Activated T-helper 1 cell treated with anti-CD3 and anti-CD28 coated beads, Interleukin-12 subunit alpha, Interleukin-12 subunit beta, Interleukin-2, Interleukin-4 antibody, amounts not matched to agents 30 ng/mL and 10 ng/mL and 1 ng/mL, durations not matched to agents 14 hours and 24 hours and 36 hours (primary cell): ENCODE data around the gene CAMK2B. TPM values are rescaled to one million over a fixed set of nuclear protein-coding genes. Genes with fewer than 3 reads are reported as not detected.

Experiments used
- DNase-seq: peaks from one replicate; pipeline ENCODE4 v3.0.0; 2021; ENCODE audit warnings: low spot score
- H3K27ac Mint-ChIP-seq: one replicate; pipeline ENCODE4 v1.8.0; 2021; ENCODE audit warnings: mild to moderate bottlenecking, mixed read lengths
- H3K27me3 Mint-ChIP-seq: one replicate; pipeline ENCODE4 v1.8.0; 2022; ENCODE audit warnings: mild to moderate bottlenecking, moderate library complexity, mixed read lengths; ENCODE audit not compliant: insufficient read depth
- H3K36me3 Mint-ChIP-seq: one replicate; pipeline ENCODE4 v1.8.0; 2021; ENCODE audit warnings: low read depth, mixed read lengths
- H3K4me1 Mint-ChIP-seq: one replicate; pipeline ENCODE4 v1.8.0; 2021; ENCODE audit warnings: low read depth, mixed read lengths
- H3K4me3 Mint-ChIP-seq: one replicate; pipeline ENCODE4 v1.8.0; 2021; ENCODE audit warnings: mild to moderate bottlenecking, moderate library complexity, mixed read lengths
- H3K9me3 Mint-ChIP-seq: one replicate; pipeline ENCODE4 v1.8.0; 2021; ENCODE audit warnings: mixed read lengths
- intact Hi-C: fragments of 100-400 bp; cut with micrococcal nuclease; formaldehyde crosslinking; loops from one replicate; pipeline ENCODE4 v1.15.1; 2024
- total RNA-seq: library from RNA; stranded (reverse); gene quantifications from 2 replicates; pipeline ENCODE4 v1.2.3, GENCODE V29; 2022

Gene CAMK2B
- total RNA-seq, 1 donor from 2014 or later = 0.47 TPM

DNA sequence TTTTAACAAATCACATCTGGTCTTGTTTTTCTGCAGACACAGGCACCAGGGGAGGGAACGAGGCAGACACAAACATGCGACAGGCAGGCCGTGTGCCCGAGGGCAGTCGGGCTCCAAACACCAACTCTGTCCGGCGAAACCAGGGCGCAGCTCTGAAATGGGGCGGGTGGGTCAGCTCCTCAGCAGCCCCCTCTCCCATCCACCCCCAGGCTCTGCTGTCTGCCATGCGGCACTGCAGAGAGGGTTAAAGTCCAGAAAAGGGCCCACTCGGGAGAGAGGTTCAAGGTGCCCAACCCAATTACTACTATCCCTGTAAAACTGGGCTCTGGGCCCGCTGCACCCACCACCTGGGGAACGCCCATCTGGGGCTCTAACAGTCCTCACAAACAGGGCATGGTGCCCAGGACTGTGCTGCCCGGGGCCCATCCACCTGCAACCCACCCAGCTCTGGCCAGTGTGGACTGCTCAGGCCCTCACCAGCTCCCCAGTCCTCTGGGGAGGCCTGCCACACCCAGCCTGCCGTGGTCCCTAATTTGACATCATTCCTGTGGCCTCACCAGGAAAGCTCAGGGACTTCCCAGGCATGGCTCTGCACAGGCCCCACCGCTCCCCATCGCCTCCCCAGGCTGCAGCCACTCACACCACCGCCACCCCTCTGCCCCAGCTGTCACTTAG, 105.9 kb downstream of the CAMK2B start:
- Mint-ChIP-seq H3K4me3 (no peak overlapping the region), H3K9me3 (no peaks in the 10 kb centered on the region), H3K27ac (no peak overlapping the region), H3K4me1 (no peaks in the 10 kb centered on the region), H3K27me3 (peaks cover 2% of the 10 kb centered on the region), H3K36me3 (peaks cover under 1% of the 10 kb centered on the region)
- intact Hi-C loops = no loop called here
- no peak for DNase-seq

DNA sequence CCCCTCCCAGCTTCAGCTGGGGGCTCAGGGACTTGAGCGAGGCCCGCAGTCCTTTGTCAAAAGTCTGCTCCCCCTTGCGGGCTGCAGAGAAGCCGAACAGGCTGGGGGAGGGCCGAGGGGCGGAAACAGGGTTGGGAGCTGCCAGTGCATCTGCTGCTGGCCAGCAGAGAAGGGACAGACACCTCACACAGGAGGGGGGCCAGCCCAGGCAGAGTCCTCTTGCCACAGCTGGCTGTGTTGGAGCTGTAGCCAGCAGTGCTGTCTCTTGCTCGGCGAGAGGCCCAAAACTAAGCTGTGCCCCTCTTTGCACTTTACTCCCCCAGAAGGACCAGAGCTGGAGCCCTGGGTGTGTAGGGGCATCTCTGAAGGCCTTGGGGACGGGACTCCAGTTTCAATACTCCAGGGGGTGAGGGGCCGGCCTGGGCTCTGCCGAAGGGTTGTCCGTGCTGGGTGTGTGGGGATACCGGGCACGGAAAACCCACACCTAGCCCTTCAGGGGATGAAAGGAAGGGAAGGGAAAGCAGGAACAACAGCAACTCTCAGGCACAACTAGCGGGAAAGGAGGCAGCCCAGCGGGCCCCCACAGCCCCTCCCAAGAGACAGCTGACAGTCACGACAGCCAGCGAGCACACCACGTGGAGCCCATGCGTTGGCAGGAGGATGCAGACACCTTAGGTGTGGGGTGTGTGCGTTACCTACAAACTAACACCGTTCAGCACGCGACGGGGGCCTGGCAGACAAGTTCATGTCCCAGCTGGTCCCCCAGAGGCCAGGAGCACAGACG, 106.8 kb downstream of the CAMK2B start:
- Mint-ChIP-seq H3K27ac (no peak overlapping the region), H3K4me3 (no peak overlapping the region), H3K36me3 (peaks cover 6% of the 10 kb centered on the region), H3K4me1 (no peaks in the 10 kb centered on the region), H3K27me3 (peaks cover 2% of the 10 kb centered on the region), H3K9me3 (no peaks in the 10 kb centered on the region)
- intact Hi-C loops = no loop called here
- DNase-seq = no peak

DNA sequence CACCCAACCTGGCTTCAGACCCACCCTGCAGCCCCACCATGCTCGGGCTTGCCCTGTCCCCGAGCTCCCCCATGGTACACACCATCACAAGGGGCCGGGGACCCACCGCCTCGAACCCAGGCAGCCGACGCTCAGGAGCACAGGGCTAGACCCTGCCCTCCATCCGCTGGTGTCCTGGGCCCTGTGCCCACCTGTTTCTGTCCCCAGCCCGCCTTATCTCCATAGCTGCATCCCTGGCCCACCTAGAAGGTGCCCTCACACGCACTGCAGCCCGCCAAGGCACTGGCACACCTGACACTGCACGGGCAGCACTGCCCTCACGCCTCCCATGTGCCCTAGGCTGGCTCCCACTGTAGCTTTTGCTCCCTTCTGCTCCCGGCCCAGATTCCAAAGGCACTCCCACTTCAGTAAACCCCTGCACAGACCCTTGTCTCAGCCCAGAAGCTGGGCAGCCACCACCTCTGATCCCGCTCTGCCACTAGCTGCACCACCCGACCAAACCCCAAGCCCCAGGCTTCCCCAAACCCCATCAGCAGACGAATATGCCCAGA, 107.5 kb downstream of the CAMK2B start:
- DNase-seq = no peak
- peaks cover 6% of the 10 kb centered on the region for H3K36me3 Mint-ChIP-seq
- no peaks in the 10 kb centered on the region for H3K9me3 Mint-ChIP-seq
- intact Hi-C loops = no loop called here
- no peak overlapping the region for H3K27ac Mint-ChIP-seq
- no peak overlapping the region for H3K4me3 Mint-ChIP-seq
- H3K4me1 Mint-ChIP-seq = no peaks in the 10 kb centered on the region
- peaks cover 2% of the 10 kb centered on the region for H3K27me3 Mint-ChIP-seq

DNA sequence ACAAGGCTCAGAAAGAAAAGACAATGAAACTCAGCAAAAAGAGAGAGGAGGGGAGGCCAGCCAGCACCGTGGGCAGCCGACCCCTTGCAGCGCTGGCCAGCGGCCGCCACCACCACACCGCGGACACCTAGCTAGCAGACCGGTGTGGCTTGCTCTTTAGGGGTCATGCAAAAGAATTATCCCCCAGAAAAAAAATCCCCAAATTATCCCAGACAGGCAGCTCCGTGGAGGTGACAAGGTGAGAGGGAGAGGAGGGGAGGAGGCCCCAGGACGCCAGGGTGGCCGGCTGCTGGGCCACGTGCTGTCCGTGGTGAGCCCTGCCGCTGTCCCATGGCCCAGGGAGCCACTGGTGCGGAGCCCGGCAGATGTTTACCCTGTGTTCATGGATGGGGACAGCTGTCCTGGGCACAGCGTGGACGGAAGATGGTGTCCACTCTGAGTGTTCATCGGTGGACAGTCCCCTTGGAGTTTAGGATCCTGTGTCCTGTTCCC, 108.1 kb downstream of the CAMK2B start:
- DNase-seq = no peak
- intact Hi-C loops = no loop called here
- peaks cover 2% of the 10 kb centered on the region for H3K27me3 Mint-ChIP-seq
- H3K4me3 Mint-ChIP-seq = no peak overlapping the region
- no peak overlapping the region for H3K27ac Mint-ChIP-seq
- peaks cover 12% of the 10 kb centered on the region for H3K36me3 Mint-ChIP-seq
- no peaks in the 10 kb centered on the region for H3K9me3 Mint-ChIP-seq
- H3K4me1 Mint-ChIP-seq = no peaks in the 10 kb centered on the region

DNA sequence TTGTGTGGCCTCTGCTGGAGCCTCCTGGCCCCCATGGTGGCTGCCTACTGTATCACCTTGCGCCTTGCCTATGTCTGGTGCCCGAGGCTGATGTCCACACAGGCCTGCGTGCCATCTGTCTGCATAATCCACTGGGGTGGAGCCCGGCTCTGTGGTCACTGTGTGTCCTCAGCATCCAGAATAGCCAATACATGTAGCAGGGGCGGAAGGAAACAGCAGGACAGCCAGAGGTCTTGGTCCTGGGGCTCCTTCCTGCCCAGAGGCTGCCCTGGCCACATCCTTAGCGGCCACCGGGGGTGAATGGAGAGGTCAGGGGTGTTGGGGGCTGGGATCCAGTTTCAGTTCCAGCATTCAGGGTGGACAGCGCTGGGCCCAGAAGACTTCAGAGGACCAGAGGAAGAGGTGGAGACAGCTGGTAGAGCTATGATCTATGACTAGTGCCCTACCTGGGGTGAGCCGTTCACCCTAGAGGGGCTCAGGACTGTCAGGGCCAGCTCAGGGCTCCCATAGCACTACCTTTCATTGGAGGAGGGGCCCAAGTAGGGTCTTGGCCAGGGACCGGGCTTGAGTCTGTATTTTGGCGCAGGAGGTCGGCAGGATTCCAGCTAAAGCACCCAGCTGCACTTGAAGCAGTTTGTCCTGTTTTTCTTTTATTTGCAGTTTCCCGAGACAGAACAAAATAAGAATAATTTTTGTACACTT, 108.7 kb downstream of the CAMK2B start:
- no peak overlapping the region for H3K27ac Mint-ChIP-seq

DNA sequence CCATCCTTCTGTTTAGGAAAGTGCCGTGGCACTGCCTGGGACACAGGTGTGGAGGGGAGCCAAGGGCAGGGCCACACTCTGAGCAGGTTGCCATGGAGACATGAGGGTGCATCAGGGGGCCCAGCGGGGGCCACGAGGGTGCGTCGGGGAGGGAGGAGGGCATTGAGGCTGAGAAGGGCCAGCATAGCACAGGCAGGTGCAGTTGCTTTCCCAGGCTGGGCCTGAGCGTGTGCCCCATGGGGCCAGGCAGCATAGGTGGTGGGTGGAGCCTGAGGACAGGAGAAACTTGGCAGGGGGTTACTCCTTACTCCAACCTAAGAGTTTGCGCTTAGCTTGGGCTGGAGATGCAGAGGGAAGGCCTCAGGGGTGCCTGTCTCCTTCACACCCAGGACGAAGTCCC, 109.4 kb downstream of the CAMK2B start:
- no peak for DNase-seq
- Mint-ChIP-seq H3K9me3 (no peaks in the 10 kb centered on the region), H3K4me3 (no peak overlapping the region), H3K27ac (no peak overlapping the region), H3K36me3 (peaks cover 20% of the 10 kb centered on the region), H3K27me3 (no peaks in the 10 kb centered on the region), H3K4me1 (no peaks in the 10 kb centered on the region)
- intact Hi-C loops = no loop called here

More for the DNA sequence above, 108.7 kb downstream of the CAMK2B start:
- no peak overlapping the region for H3K4me3 Mint-ChIP-seq
- peaks cover 16% of the 10 kb centered on the region for H3K36me3 Mint-ChIP-seq
- intact Hi-C loops = no loop called here
- DNase-seq = no peak
- no peaks in the 10 kb centered on the region for H3K4me1 Mint-ChIP-seq
- H3K9me3 Mint-ChIP-seq = no peaks in the 10 kb centered on the region
- H3K27me3 Mint-ChIP-seq = no peaks in the 10 kb centered on the region

DNA sequence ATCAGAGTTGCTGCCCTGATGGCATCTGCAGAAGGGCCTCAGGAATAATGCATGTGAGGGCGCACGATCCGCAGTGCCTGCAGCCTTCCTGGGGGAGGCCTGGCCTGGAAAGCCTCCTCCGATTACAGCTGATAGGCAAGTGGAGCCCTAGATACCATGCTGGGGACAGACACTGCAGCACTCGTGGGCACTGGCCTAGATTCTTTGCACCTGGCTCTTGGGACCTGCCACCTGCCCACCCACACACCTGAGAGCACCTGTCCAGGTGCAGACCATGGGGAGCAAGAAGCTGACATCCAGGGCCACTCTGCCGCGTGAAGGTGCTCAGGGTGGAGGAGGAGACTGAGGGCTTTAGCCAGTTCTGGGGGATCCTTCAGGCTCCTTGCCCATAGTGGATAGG, 109.9 kb downstream of the CAMK2B start:
- Mint-ChIP-seq H3K9me3 (no peaks in the 10 kb centered on the region), H3K27me3 (no peaks in the 10 kb centered on the region), H3K4me3 (no peak overlapping the region), H3K4me1 (no peaks in the 10 kb centered on the region), H3K27ac (no peak overlapping the region), H3K36me3 (peaks cover 23% of the 10 kb centered on the region)
- no peak for DNase-seq
- intact Hi-C loops = no loop called here

DNA sequence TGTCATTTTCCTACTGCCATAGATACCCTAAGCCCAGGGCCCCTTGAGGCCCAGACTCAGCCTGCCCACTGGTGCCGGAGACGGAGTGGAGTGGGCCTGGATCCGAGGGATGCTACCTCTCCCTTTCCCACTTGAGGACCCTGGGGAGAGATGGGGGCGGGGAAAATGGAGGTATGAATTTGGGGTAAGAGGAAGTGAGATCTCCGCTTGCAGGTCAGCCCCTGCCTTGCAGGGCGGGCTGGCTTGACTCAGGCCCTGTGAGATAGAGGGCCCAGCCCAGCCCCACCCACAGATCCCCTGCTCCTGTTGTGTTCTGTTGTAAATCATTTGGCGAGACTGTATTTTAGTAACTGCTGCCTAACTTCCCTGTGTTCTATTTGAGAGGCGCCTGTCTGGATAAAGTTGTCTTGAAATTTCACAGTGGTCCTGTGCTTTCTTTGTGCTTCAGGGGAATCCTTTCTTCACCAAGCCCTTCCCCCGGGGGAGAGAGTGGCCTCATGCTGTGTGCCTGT, 111.5 kb downstream of the CAMK2B start:
- Mint-ChIP-seq H3K27ac (no peak overlapping the region), H3K4me1 (no peaks in the 10 kb centered on the region), H3K36me3 (peaks cover 33% of the 10 kb centered on the region), H3K4me3 (no peak overlapping the region), H3K27me3 (no peaks in the 10 kb centered on the region), H3K9me3 (no peaks in the 10 kb centered on the region)
- intact Hi-C loops = no loop called here
- no peak for DNase-seq

DNA sequence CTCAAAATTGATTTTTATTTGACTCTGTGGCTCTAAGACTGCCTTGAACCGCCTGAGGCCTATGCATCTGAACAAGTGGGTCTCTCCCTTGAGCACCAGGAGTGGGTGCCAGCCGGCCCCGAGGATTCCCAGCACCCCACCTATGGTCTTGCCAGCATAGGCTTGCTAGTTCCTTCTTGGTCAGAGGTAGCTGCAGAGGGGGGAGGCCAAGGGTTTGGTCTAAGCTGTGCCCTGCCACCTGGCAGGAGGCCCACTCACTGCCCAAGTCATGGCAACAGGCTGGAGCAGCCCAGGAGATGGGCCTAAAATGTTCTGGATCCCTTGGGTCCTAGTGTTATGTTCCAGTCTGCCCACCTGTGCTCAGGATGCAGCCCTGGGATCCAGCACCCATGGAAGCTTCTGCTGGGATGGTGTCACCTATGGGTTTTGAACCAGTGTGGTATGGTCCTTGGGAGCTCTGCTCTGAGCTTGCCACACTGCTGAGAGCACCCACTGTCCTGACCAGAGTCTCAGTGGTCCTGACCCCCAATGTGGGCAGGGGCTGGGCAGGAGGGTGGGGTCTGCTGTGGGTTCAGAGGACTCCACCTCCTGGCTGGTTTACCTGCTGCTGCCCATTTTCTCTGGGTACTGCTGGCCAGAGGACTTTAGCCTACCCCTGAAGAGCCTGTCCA, 112.1 kb downstream of the CAMK2B start:
- Mint-ChIP-seq H3K36me3 (peaks cover 39% of the 10 kb centered on the region), H3K27ac (no peak overlapping the region), H3K9me3 (no peaks in the 10 kb centered on the region), H3K27me3 (no peaks in the 10 kb centered on the region), H3K4me1 (no peaks in the 10 kb centered on the region), H3K4me3 (no peak overlapping the region)
- no peak for DNase-seq
- intact Hi-C loops = no loop called here

DNA sequence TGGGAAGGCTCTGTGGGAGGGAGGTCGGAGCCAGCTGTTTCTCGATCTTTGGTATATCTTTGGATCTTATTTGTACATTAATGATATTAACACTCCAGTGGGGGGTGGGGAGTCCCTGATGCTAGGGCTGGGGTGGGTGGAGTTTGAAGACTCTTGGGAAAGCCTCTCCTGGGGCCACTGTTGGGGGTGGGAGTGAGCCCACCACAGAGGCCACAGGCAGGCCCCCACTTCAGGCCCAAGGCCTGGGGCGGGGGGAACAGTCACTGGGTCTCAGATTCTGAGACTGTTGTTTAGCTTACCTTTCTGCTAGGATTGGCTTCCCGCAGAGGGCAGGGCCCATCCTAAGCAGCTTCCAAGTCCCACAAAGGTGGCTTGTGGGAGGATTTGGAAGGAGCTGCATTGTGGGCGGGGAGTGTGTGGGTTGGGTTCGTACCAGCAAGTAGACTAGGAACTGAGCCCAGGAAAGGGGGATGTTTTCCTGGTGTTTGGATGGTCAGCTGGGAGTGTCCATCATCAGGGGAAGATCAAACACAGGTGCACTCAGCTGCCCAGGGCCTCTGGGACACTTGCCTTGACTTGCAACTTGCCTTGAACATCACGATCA, 112.7 kb downstream of the CAMK2B start:
- no peaks in the 10 kb centered on the region for H3K4me1 Mint-ChIP-seq
- peaks cover 40% of the 10 kb centered on the region for H3K36me3 Mint-ChIP-seq
- intact Hi-C loops = no loop called here
- no peaks in the 10 kb centered on the region for H3K27me3 Mint-ChIP-seq
- no peaks in the 10 kb centered on the region for H3K9me3 Mint-ChIP-seq
- H3K4me3 Mint-ChIP-seq = no peak overlapping the region
- no peak for DNase-seq
- no peak overlapping the region for H3K27ac Mint-ChIP-seq

DNA sequence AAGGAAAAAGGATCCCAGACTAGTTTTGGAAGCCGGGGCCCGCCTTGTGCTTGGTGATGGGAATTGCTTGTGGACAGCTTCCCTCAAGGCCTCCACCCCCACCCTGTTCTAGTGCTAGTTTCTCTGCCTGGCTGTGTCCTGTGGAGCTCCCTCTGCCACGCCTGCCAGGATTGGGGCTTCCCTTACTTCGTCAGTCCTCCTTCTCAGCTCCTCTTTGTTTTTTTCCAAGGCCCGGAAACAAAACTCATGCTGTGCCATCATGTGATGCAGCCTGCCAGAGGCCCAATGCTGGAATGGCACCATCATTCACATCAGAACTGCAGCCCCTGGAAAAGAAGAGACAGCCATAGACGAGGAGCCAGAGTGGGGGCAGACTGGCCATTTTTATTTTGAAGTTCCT, 113.4 kb downstream of the CAMK2B start:
- no peaks in the 10 kb centered on the region for H3K4me1 Mint-ChIP-seq
- no peak overlapping the region for H3K27ac Mint-ChIP-seq
- H3K36me3 Mint-ChIP-seq = peaks cover 42% of the 10 kb centered on the region
- no peak overlapping the region for H3K4me3 Mint-ChIP-seq
- no peaks in the 10 kb centered on the region for H3K27me3 Mint-ChIP-seq
- no peak for DNase-seq
- no peaks in the 10 kb centered on the region for H3K9me3 Mint-ChIP-seq
- intact Hi-C loops = no loop called here

DNA sequence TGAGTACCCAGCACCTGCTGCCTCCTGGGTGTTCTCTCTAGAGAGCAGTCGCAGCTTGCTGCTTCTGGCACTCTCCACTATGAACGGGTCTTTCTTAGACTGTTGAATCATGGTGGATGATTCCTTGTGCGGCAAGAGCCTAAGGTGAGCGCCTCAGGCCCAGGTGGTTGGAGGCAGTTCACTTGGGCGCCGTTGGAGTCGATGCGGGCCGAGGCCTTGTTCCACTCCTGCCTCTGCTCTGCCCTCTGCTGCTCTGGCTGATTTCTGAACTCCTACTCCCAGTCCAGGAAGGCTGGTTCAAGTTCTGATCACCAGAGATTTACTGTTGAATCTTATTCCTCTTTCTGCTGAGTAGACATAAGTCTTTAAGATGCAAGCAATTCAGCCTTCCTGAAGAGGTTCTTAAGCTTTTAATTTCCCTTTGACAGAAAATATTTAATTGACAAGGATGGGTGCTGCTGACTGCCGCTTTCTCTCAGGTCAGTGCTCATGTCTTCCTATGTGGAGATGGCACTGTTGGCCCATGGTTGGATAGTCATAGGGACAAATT, 114.2 kb downstream of the CAMK2B start:
- no peaks in the 10 kb centered on the region for H3K9me3 Mint-ChIP-seq

More for the DNA sequence above, 114.2 kb downstream of the CAMK2B start:
- Mint-ChIP-seq H3K27ac (no peak overlapping the region), H3K4me3 (no peak overlapping the region), H3K4me1 (no peaks in the 10 kb centered on the region), H3K36me3 (peaks cover 49% of the 10 kb centered on the region), H3K27me3 (no peaks in the 10 kb centered on the region)
- intact Hi-C loops = no loop called here
- no peak for DNase-seq
